IMR-90 (cell line): ENCODE measurements around the gene CHCHD1. TPM values are rescaled to one million over a fixed set of nuclear protein-coding genes. Genes with fewer than 3 reads are reported as not detected.

Source experiments
- ATAC-seq: fragments of 200-7000 bp; cut with Tn5 transposase; 2 replicates; pipeline ENCODE4 v1.9.1; 2020; ENCODE audit warnings: low read depth, mild to moderate bottlenecking, moderate library complexity
- BruUV-seq: library from RNA; stranded (reverse); fragments of 400-500 nt; replicated peaks from 2 replicates; lab custom pipeline; 2021; lab: Mats Ljungman, UMichigan
- CTCF ChIA-PET: fragments of 300-600 bp; formaldehyde crosslinking; extraction: SDS; loops from one replicate; lab custom pipeline; 2021; ENCODE audit warnings: antibody characterized with exemption; lab: Yijun Ruan, JAX
- POLR2A ChIA-PET: fragments of 300-600 bp; sonication (Branson Sonifier 250); formaldehyde crosslinking; loops from one replicate; lab custom pipeline; 2022; ENCODE audit warnings: antibody characterized with exemption; ENCODE audit not compliant: unreplicated experiment; lab: Charles Lee
- DNase-seq: peaks from one replicate; pipeline ENCODE4 v3.0.0; 2013
- H2AFZ ChIP-seq: replicated peaks from 2 replicates; pipeline ENCODE3; 2013; ENCODE audit warnings: low read length, mild to moderate bottlenecking; ENCODE audit not compliant: poor library complexity
- H2AK5ac ChIP-seq: 2 replicates; pipeline ENCODE4 v1.6.1; 2013; ENCODE audit warnings: low read depth, low read length, inconsistent platforms
- H2AK9ac ChIP-seq: replicated peaks from 2 replicates; pipeline ENCODE3; 2013; ENCODE audit warnings: mild to moderate bottlenecking, low read depth, low read length, moderate library complexity; ENCODE audit not compliant: poor library complexity
- H2BK120ac ChIP-seq: 2 replicates; pipeline ENCODE4 v1.6.1; 2013; ENCODE audit warnings: low read depth, low read length, inconsistent platforms
- H2BK15ac ChIP-seq: 3 replicates; pipeline ENCODE4 v1.6.1; 2013; ENCODE audit warnings: low read depth, low read length, inconsistent platforms
- H2BK20ac ChIP-seq: 2 replicates; pipeline ENCODE4 v1.6.1; 2013; ENCODE audit warnings: low read depth, mild to moderate bottlenecking, inconsistent platforms, low read length, moderate library complexity
- H2BK5ac ChIP-seq: 2 replicates; pipeline ENCODE4 v1.6.1; 2013; ENCODE audit warnings: mild to moderate bottlenecking, low read depth, low read length, inconsistent platforms; ENCODE audit not compliant: poor library complexity, severe bottlenecking
- H3K14ac ChIP-seq: replicated peaks from 2 replicates; pipeline ENCODE4 v1.6.1; 2013; ENCODE audit warnings: low read depth, low read length, inconsistent platforms
- H3K18ac ChIP-seq: 2 replicates; pipeline ENCODE4 v1.6.1; 2013; ENCODE audit warnings: low read depth, low read length, control low read depth
- H3K23ac ChIP-seq: 2 replicates; pipeline ENCODE4 v1.6.1; 2013; ENCODE audit warnings: low read depth, low read length, inconsistent platforms
- H3K27ac ChIP-seq: 2 replicates; pipeline ENCODE4 v1.5.1; 2013; ENCODE audit warnings: mild to moderate bottlenecking, control low read depth, low read length; ENCODE audit not compliant: insufficient read depth
- H3K27me3 ChIP-seq: 2 replicates; pipeline ENCODE4 v1.6.1; 2013; ENCODE audit warnings: low read length; ENCODE audit not compliant: control insufficient read depth, insufficient read depth
- H3K36me3 ChIP-seq: 2 replicates; pipeline ENCODE4 v1.6.1; 2013; ENCODE audit warnings: low read length, mixed read lengths; ENCODE audit not compliant: control insufficient read depth, insufficient read depth
- H3K4ac ChIP-seq: 2 replicates; pipeline ENCODE4 v1.6.1; 2013; ENCODE audit warnings: low read depth, low read length, inconsistent platforms
- H3K4me1 ChIP-seq: 2 replicates; pipeline ENCODE4 v1.6.1; 2013; ENCODE audit warnings: low read length, mixed read lengths; ENCODE audit not compliant: control insufficient read depth, insufficient read depth
- H3K4me2 ChIP-seq: 2 replicates; pipeline ENCODE4 v1.6.1; 2013; ENCODE audit warnings: low read depth, mild to moderate bottlenecking, control low read depth, low read length, moderate library complexity
- H3K4me3 ChIP-seq: 2 replicates; pipeline ENCODE4 v1.5.1; 2013; ENCODE audit warnings: low read depth, mild to moderate bottlenecking, control low read depth, low read length, moderate library complexity; ENCODE audit not compliant: insufficient read depth
- H3K56ac ChIP-seq: 2 replicates; pipeline ENCODE4 v1.6.1; 2013; ENCODE audit warnings: low read length, inconsistent platforms; ENCODE audit not compliant: insufficient read depth; ENCODE audit errors: extremely low read depth
- H3K79me1 ChIP-seq, 2 experiments: 2 replicates each; pipeline ENCODE4 v1.6.1; 2013; ENCODE audit warnings: low read length in 2 of 2, inconsistent platforms in 1 of 2, low read depth in 1 of 2
- H3K9ac ChIP-seq: 2 replicates; pipeline ENCODE4 v1.6.1; 2013; ENCODE audit warnings: low read depth, low read length, control low read depth
- H3K9me1 ChIP-seq: 2 replicates; pipeline ENCODE4 v1.6.1; 2013; ENCODE audit warnings: low read length, inconsistent platforms; ENCODE audit not compliant: insufficient read depth
- H3K9me3 ChIP-seq: 2 replicates; pipeline ENCODE4 v1.6.1; 2013; ENCODE audit warnings: low read length; ENCODE audit not compliant: control insufficient read depth, insufficient read depth
- H4K20me1 ChIP-seq: 2 replicates; pipeline ENCODE4 v1.6.1; 2013; ENCODE audit warnings: low read length, inconsistent platforms; ENCODE audit not compliant: insufficient read depth
- H4K5ac ChIP-seq: 2 replicates; pipeline ENCODE4 v1.6.1; 2013; ENCODE audit warnings: mild to moderate bottlenecking, low read depth, low read length, control low read depth
- H4K8ac ChIP-seq, 2 experiments: 2 replicates each; pipeline ENCODE4 v1.6.1; 2013; ENCODE audit warnings: low read depth in 2 of 2, low read length in 2 of 2, control low read depth in 1 of 2, inconsistent platforms in 1 of 2
- H4K91ac ChIP-seq: 2 replicates; pipeline ENCODE4 v1.6.1; 2013; ENCODE audit warnings: low read depth, low read length, inconsistent platforms; ENCODE audit not compliant: insufficient read depth
- CEBPB ChIP-seq: IDR thresholded peaks from 2 replicates; pipeline ENCODE4 v1.6.1; 2012; ENCODE audit warnings: low read depth, low read length, improper control_type of control experiment
- CHD1 ChIP-seq: IDR thresholded peaks from 2 replicates; pipeline ENCODE4 v1.6.1; 2012; ENCODE audit warnings: low read depth, low read length, improper control_type of control experiment
- CTCF ChIP-seq: conservative IDR thresholded peaks from 2 replicates; pipeline ENCODE4 v1.5.1; 2012; ENCODE audit warnings: mild to moderate bottlenecking, low read depth, low read length, improper control_type of control experiment
- ELK1 ChIP-seq: fragments of 150-350 bp; IDR thresholded peaks from 2 replicates; pipeline ENCODE4 v1.6.1; 2016; ENCODE audit warnings: low read depth, mild to moderate bottlenecking, low read length, moderate library complexity, borderline replicate concordance
- FOS ChIP-seq: fragments of 150-350 bp; IDR thresholded peaks from 2 replicates; pipeline ENCODE4 v1.6.1; 2016; ENCODE audit warnings: low read depth, low read length
- MAFK ChIP-seq: IDR thresholded peaks from 2 replicates; pipeline ENCODE4 v1.6.1; 2012; ENCODE audit warnings: low read depth, low read length, improper control_type of control experiment
- MAZ ChIP-seq: IDR thresholded peaks from 2 replicates; pipeline ENCODE4 v1.6.1; 2012; ENCODE audit warnings: low read depth, mild to moderate bottlenecking, low read length, improper control_type of control experiment, moderate library complexity, borderline replicate concordance
- MXI1 ChIP-seq: IDR thresholded peaks from 2 replicates; pipeline ENCODE4 v1.6.1; 2012; ENCODE audit warnings: low read depth, mild to moderate bottlenecking, low read length, moderate library complexity, borderline replicate concordance
- NFE2L2 ChIP-seq: fragments of 150-350 bp; IDR thresholded peaks from 2 replicates; pipeline ENCODE4 v1.6.1; 2016; ENCODE audit warnings: low read depth, mild to moderate bottlenecking, low read length
- POLR2A ChIP-seq: IDR thresholded peaks from 2 replicates; pipeline ENCODE4 v1.6.1; 2012; ENCODE audit warnings: mild to moderate bottlenecking, low read depth, low read length
- RAD21 ChIP-seq: IDR thresholded peaks from 2 replicates; pipeline ENCODE4 v1.6.1; 2012; ENCODE audit warnings: low read length, improper control_type of control experiment
- RCOR1 ChIP-seq: IDR thresholded peaks from 2 replicates; pipeline ENCODE4 v1.6.1; 2012; ENCODE audit warnings: mild to moderate bottlenecking, low read length, improper control_type of control experiment; ENCODE audit not compliant: insufficient replicate concordance
- RFX5 ChIP-seq: IDR thresholded peaks from 2 replicates; pipeline ENCODE4 v1.8.0; 2012; ENCODE audit warnings: low read depth, mild to moderate bottlenecking, low read length, moderate library complexity
- SMC3 ChIP-seq: fragments of 150-350 bp; IDR thresholded peaks from 2 replicates; pipeline ENCODE4 v1.6.1; 2016; ENCODE audit warnings: low read depth, mild to moderate bottlenecking, antibody characterized with exemption, low read length, moderate library complexity
- USF2 ChIP-seq: fragments of 150-350 bp; IDR thresholded peaks from 2 replicates; pipeline ENCODE4 v1.6.1; 2017; ENCODE audit warnings: mild to moderate bottlenecking, antibody characterized with exemption, low read length, low read depth
- WGBS, 2 experiments: methylation state at CpG; one replicate each; pipeline versions ENCODE4 v1.1.5 to v1.1.7; 2013; ENCODE audit warnings: missing lambda C conversion rate in 2 of 2; ENCODE audit not compliant: insufficient read length in 1 of 2; ENCODE audit errors: extremely low coverage in 2 of 2; 5-methylcytosine and 5-hydroxymethylcytosine counted together
- dilution Hi-C: fragments of 300-500 bp; cut with HindIII; formaldehyde crosslinking; loops from one replicate; pipeline ENCODE4 v1.14.3; 2018; ENCODE audit warnings: low sequenced_read_pairs; ENCODE audit not compliant: unreplicated experiment
- in situ Hi-C: fragments of 300-500 bp; cut with MboI; formaldehyde crosslinking; loops from 3 replicates; pipeline ENCODE4 v1.14.3; 2019; ENCODE audit warnings: low sequenced_read_pairs, inconsistent platforms, mixed read lengths
- intact Hi-C: fragments of 100-400 bp; cut with micrococcal nuclease; formaldehyde crosslinking; loops from 2 replicates; pipeline ENCODE4 v1.10.0; 2022
- polyA plus RNA-seq, 3 experiments: library from polyadenylated mRNA; depleted of rRNA; stranded (reverse); fragments of >200 nt; gene quantifications; 2 replicates each; pipeline ENCODE4 v1.2.3, GENCODE V29; 2012; ENCODE audit warnings: low replicate concordance in 1 of 3
- total RNA-seq: library from RNA; depleted of rRNA; stranded (reverse); fragments of >200 nt; gene quantifications from 2 replicates; pipeline ENCODE4 v1.2.3, GENCODE V29; 2012

The CHCHD1 gene
- total and polyA plus RNA-seq, 2 of the 4 experiments (the other 2 are of a cell fraction): 11.5 to 21.0 TPM

- CTCF ChIA-PET: no interaction called here
- dilution Hi-C loops (no loop called here), intact Hi-C loops (no loop called here)
Observed at GRCh38 chr10:73799899-73800559, 18.2 kb downstream of the CHCHD1 start.

More at GRCh38 chr10:73799899-73800559, 18.2 kb downstream of the CHCHD1 start:
- Histone ChIP-seq H3K14ac (no peak overlapping the region), H3K18ac (no peak overlapping the region), H3K9me3 (no peaks in the 10 kb centered on the region), H3K9me1 (0 out of 2 replicates have a peak, but pooled peaks cover 7% of the 10 kb centered on the region), H3K4me3 (no peak overlapping the region), H4K8ac (no peak overlapping the region), H3K4ac (no peak overlapping the region), H4K91ac (no peak overlapping the region), H2AK9ac (no peak overlapping the region), H4K20me1 (peaks cover 3% of the 10 kb centered on the region; the same call in 1 of the 2 replicates), H3K23ac (no peak overlapping the region), H2BK15ac (no peak overlapping the region), H3K9ac (no peak overlapping the region), H2BK5ac (no peak overlapping the region), H2BK120ac (no peak overlapping the region), H2AK5ac (no peak overlapping the region), H3K36me3 (peaks cover 79% of the 10 kb centered on the region), H3K56ac (no peak overlapping the region), H3K4me2 (no peak overlapping the region), H4K5ac (no peak overlapping the region), H3K27me3 (no peaks in the 10 kb centered on the region), H3K4me1 (no peaks in the 10 kb centered on the region), H2BK20ac (no peak overlapping the region), H2AFZ (no peak overlapping the region), H3K27ac (no peak overlapping the region), H3K79me1 (peaks cover 2 to 10% of the 10 kb centered on the region in 2 experiments; a peak in 2 of 4 replicates)
- ATAC-seq (peak; percentile 3; the same call in 1 of the 2 replicates), DNase-seq (no peak)
- no peak for TF ChIP-seq ELK1
- no peak for TF ChIP-seq NFE2L2
- no peak for TF ChIP-seq MXI1
- TF ChIP-seq MAZ: no peak
- no peak for TF ChIP-seq CHD1
- no peak for TF ChIP-seq CTCF
- no peak for TF ChIP-seq USF2
- TF ChIP-seq RFX5: no peak
- TF ChIP-seq MAFK: no peak
- TF ChIP-seq SMC3: no peak
- TF ChIP-seq CEBPB: no peak
- no peak for TF ChIP-seq FOS
- TF ChIP-seq POLR2A: no peak
- TF ChIP-seq RCOR1: no peak
- TF ChIP-seq RAD21: no peak
- POLR2A ChIA-PET: interaction anchor here (0.6 kb wide), 1 partner anchor 32 kb away, joined by 7 read pairs; no protein-coding TSS in a partner anchor
- 67% methylated on average over 1 of the region's 9 CpGs; no CpG with 5 or more reads in 1 of the 2 experiments for whole genome bisulfite sequencing, 2 experiments
- in situ Hi-C loops: no loop called here
- BruUV-seq: no TSS peak
